ENCODE data around the gene CTNNA3.
"Not testable (repeated sequence)": the region's sequence is repeated elsewhere in the genome, so short reads cannot be mapped to it uniquely, and the experiment has no call there.

The CTNNA3 gene

DNA sequence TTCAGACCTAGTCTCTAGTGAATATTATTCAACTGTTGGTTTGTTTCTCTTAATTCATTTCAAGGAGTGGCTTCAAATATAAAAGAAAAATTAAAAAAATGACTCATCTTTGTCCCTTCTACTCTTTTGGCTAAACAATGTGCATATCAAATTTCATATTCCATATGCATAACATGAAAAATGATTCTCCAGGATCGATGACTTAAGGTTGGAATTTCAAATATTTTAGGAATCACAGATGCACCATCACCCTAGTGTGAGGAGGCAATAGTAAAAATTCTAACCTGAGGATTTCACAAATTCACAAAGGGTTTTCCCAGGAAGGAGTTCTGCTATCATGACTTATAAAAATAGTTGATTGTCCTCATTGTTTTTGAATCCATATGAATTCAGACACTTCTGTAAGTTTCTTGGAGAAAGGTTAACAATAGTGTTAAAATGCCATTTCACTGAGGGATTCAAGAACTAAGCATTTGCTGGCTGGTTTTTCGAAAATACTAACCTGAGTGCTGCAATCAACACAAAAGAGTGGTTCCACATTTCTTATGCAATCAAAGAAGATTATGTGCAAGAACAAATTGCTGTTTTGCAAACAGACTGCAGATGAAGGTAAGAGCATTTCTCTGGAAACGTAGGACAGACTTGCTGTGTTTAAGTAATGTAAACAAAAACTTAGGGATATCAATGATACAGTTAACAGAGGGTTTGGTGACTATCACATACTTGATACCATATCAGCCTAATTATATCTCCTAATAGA lies 1317.7 kb downstream of the CTNNA3 start:
- DNase-seq (ENCODE audit: low spot score) = no peak

DNA sequence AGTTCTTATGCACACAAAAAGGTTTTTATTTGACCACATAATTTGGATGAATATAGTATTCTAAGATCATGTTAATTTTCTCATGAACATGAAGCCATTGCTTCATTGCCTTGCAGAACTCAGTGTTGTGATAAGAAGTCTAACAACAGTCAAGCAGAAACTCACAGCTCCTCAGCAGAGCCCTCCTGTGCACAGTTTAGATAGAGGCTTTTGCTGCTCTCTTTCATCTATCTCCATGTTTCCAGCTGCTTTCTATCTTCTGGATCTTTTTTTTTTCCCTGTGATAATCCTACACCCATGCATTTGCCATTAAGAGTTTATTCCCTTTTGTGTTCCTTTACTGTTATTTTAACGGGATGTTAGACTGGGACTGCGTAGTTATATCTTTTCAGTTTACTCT lies 1327.8 kb downstream of the CTNNA3 start:
- DNase-seq (ENCODE audit: low spot score) = no peak

DNA sequence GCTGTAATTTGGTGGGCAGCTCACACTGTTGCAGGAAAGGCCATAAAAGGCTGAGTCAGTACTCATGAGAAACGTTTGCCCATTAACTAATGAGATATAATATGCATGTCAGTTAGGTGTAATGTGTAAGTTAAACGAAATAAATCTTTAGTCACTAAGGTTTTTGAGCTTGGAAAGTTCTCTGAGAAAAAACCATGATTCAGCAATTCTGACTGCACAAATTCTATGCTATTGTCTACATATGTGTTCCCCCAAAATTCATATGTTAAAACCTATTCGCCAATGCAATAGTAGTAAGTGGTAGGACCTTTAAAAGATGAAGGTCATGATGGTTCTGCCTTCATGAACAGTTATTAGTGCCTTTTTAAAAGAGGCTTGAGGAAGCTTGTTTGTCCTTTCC lies 1329.8 kb downstream of the CTNNA3 start:
- DNase-seq (ENCODE audit: low spot score) = no peak

DNA sequence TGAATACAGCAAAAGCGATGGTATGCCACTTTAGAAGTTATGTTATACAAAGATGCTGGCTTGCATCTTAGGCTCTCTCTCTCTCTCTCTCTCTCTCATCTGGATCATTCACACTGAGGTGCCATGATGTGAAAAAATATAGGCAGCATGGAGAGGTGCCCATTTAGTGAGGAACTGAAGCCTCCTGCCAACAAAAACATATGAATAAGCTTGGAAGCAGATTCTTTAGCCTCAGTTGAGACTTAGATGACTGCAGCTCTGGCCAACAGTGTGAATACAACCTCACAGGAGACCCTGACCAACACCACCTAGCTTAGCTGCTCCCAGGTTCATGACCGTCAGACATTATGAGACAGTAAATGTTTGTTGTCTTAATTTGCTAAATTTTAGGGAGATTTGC lies 1330.3 kb downstream of the CTNNA3 start:
- no peak for DNase-seq (ENCODE audit: low spot score)

DNA sequence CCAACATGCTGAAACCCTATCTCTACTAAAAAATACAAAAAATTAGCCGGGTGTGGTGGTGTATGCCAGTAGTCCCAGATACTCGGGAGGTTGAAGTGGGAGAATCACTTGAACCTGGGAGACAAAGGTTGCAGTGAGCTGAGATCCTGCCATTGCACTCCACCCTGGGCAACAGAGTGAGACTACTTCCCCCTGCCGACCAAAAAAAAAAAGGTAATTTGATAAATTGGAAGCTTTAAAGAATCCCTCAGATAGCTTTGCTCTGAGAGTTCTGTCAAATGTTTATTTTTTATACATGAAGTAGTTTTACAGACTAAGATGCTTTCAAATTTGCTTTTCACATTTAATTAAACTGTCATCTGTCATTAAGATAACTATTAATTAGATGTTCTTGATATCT lies 1333.5 kb downstream of the CTNNA3 start:
- DNase-seq (ENCODE audit: low spot score) = no peak

DNA sequence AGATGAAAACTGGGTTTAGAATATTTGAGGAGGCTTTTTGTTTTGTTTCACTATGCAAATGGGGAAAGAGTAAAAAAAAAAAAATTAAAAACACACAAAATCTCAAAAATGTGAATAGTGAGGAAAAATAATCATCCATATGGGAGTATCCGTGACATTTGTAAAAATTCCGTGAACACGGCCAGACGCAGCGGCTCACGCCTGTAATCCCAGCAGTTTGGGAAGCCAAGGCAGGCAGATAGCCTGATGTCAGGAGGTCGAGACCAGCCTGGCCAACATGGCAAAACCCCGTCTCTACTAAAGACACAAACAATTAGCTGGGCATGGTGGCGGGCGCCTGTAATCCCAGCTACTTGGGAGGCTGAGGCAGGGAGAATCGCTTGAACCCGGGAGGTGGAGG lies 1342.2 kb downstream of the CTNNA3 start:
- not testable (repeated sequence) for DNase-seq (ENCODE audit: low spot score)

DNA sequence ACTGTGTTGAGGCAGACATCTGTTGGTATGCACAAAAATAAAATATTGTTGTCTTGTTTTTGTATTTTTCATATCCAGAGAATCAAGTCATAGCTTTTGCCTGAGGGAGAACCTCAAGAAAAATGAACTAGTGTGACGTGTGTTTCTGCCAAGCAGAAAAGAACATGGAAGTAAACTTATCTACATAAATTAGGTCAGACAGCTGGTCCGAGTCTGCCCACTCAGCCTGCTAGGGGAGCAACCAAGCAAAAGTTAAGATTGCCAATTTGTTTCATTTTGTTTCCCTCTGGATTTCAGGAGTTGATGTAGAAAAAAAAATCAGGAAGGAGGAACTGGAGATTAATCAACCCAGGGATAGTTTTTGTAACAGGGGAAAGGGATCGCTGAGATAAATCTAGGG lies 1342.6 kb downstream of the CTNNA3 start:
- DNase-seq (ENCODE audit: low spot score) = no peak

DNA sequence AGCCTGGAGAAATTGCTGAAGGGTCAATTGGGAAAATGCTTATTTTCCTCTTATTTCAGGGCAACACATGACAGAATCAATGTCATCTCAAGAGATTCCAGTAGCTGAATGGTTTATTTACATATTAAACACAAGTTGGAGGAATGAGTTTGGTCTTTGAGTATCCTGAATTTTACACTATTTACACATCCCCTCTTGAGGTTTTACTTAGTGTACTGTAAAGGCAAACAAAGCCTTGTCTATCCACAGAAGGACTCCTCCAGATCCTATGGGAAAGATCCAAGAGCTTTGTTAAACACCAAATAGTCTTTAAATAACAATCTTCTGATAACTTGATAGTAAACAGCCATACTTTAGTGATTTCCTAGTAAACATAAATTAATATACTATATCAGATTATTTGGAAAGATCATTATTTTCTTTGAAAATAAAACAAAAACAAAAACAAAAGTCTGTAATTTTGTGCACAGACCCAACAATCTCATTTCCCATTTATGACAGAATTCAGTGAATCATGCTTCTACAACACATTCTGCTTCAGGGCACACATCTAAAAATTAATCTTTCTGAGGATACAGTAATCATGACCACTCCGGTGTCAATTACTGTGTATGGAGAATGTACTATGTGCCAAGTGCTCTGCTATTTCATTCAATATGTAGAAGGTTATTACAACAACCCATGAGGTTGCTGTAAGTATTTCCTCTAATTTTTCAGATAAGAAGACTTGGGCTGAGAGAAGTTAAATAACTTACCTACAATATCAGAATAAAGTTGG lies 1345.2 kb downstream of the CTNNA3 start:
- DNase-seq (ENCODE audit: low spot score) = no peak

DNA sequence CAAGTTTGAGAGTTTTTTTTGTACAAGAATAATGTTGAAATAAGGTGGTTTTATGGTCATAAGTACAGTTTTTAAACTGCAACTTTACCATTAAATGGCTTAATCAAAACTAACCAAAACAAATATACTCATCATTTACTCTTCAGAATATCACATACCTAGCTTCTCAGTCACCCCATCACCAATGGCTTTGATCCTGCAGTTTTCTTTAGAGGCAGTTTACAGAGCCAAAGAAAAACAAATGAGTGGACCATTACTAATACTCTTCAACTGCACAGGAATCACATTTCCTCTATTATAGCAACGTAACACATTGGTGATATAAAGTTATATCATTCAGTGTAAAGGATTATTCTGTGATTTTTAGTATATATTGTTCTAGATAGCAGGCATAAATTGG lies 1346.3 kb downstream of the CTNNA3 start:
- no peak for DNase-seq (ENCODE audit: low spot score)

DNA sequence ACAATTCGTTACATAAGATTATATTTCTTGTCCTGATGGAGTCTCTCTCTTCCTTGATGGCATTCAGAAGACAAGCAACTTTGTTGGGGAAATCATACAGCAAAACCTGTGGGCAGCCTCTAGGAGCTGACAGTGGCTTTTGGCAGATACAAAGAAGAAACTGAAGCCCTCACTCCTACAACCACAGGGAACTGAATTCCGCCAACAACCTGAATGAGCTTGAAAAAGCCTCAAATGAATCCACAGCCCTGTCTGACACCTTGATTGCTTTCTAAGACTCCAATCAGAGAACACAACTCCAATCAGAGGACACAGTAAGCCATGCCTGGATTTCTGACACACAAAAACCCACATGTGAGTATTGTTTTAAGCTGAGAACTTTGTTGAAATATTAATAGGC lies 1346.9 kb downstream of the CTNNA3 start:
- DNase-seq (ENCODE audit: low spot score) = no peak

DNA sequence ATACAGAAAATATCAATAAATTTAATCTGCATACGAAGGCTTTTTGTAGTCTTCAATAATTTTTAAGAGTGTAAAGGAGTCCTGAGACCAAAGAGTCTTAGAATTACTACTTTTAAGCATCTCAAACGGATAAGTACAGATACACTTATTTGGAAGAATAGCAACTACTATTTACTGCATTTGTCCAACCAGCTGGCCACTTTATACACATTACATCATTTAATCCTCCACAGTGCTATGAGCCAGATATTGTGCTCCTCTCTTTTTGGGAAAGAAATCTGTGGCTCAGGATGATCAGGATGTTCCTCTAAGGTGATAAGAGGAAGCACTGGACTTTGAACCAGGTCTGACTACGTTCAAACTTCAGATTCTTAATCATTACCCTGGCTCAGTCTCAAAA lies 1358.8 kb downstream of the CTNNA3 start:
- DNase-seq (ENCODE audit: low spot score) = no peak

DNA sequence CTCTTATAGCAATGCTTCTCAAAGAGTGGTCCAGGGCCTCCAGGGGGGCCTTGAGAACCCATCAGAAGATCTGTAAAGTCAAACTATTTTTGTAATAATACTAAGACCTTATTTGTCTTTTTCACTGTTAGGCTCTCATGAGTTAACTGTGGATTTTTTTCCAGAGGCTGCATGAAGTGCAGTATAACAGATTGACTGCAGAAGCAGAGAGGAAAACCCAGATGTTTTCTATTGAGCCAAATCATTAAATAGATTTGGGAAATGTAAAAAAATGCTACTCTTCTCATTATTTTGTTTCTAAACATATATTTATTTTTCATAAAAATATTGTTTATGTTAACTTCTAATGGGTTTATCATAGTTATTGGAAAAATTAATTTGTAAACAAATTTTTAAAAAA lies 1359.2 kb downstream of the CTNNA3 start:
- DNase-seq (ENCODE audit: low spot score) = no peak

DNA sequence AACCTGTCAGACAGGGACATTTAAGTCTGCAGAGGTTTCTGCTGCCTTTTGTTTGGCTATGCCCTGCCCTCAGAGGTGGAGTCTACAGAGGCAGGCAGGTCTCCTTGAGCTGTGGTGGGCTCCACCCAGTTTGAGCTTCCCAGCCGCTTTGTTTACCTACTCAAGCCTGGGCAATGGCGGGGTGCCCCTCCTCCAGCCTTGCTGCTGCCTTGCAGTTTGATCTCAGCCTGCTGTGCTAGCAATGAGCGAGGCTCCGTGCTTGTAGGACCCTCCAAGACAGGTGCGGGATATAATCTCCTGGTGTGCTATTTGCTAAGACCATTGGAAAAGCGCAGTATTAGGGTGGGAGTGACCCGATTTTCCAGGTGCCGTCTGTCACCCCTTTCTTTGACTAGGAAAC lies 1360.2 kb downstream of the CTNNA3 start:
- not testable (repeated sequence) for DNase-seq (ENCODE audit: low spot score)

DNA sequence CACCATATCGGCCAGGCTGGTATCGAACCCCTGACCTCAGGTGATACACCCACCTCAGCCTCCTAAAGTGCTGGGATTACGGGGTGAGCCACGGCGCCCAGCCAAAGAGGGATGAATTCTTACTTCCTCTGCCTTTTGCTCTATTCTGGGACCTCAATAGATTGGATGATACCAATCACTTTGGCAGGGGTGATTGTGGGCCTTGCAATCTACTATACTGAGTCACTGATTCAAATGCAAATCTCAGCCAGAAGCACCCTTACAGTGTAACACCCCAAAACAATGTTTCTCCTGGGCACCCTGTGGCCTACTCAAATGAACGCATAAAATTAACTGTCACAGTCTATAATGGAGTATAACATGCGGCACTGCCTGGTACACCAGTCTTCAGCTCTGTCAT lies 1366.8 kb downstream of the CTNNA3 start:
- no peak for DNase-seq (ENCODE audit: low spot score)

DNA sequence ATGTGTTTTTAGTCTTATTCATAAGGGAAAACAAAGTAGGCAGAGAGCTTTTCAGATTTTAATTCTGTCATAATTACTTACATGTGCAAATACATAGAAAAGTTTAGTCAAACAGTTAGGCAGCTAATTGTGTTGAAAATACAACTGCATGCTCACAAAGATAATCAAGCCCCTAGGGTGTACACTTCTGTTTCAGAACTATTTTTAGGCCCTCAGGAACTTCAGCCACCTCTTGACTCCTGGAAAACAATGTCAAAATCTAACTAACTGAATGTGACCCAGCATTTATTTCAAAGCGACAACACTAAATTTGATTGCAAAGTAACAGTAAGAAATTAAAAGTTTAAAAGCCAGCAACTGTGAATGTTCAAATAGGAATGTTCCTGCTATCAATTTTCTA lies 1369.1 kb downstream of the CTNNA3 start:
- DNase-seq (ENCODE audit: low spot score) = no peak

DNA sequence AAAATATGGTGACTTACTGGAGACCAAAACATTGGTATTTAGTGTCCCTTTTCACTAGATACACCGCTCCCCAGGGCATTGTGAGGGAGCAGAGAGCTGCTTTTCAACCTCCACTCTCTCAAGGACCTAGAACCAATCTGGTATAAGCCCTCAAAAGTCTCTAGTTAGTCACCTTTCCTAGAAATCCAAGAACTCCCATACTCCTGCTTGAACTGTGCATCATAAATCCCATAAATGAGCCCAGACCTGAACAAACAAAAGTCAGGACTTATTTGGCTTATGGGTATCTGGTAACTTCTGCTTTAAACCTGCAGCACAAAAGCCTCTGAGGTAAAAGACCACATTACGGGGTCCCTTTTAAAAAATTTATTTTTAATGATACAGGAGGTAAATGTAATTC lies 1373.2 kb downstream of the CTNNA3 start:
- DNase-seq (ENCODE audit: low spot score) = no peak

DNA sequence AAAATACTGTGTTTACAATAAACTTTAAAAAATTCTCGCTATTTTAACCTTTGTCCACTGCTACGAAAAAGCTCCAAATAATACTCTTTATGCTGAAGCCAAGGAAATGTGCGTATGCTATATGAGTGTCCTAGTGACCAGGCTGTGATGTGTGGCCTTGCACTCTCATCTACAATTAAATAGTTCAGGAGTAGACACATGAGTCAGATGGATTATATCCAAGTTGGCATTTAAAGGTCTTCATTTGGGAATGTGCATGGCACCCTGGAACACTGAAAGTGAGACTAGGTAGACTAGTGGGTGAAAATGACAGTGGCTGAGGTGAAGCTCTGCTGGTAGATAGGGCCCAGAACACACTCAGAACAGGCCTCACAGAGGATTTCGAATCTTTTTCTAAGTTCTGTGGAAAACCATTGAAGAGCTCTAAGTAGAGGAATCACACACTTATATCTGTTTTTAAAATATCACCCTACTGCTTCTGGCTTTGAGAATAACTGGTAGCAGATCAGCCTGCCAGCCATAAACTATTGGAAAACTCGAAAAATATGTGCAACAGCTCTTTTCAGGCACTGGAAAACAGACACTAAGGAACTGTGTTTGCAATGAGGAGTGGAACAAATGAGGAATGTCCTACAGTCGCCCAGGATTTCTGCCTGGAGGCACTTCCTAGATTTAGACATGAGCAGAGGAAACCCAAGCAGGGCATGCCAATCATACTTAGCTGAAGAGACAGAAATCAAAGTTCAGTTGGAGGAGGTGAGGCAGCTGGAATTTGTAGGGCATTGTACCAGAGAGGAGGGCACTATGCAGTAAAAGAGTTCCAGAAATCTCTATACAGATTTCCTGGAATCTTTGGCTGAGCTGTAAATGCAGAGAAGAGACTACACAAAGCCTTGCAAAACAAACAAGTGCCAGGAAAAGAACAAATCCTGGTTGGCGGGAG lies 1374.0 kb downstream of the CTNNA3 start:
- DNase-seq (ENCODE audit: low spot score) = peak; percentile 26

DNA sequence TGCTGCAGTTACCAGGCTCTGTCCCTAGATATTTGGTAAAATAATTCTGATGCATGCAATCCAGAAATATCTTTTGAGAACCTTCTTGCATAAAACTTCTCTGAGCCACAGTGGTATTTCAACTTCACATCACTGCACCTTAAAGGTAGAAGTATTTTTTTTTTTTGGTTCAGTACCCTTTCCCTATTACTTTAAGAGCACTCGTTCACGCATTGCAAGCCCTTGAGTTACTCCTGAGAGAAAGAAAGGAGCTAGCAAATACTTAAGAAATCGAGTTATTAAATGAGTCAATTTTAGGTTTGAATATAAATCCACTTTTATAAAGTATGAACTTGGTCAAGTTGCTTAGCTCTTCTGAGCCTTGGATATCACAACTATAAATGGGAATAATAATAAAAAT lies 1377.2 kb downstream of the CTNNA3 start:
- no peak for DNase-seq (ENCODE audit: low spot score)

DNA sequence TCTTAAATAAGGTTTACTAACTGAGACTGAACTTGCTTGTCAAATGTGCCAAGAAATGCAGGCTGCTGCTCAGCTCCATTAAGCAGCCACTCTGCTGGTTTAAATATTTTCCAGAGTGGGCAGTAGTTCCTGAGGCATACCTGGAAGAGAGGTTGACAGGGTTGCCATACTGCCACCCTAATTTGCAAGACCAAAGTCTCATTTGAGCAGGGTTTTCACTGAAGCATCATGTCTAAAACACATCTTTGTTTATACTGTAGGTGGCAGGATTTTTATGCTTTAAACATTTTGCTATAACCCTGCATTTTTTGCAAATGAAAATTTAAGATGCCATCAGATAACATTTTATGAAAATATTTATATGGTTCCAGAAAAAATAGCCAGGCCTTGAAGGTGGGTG lies 1388.2 kb downstream of the CTNNA3 start:
- DNase-seq (ENCODE audit: low spot score) = no peak

DNA sequence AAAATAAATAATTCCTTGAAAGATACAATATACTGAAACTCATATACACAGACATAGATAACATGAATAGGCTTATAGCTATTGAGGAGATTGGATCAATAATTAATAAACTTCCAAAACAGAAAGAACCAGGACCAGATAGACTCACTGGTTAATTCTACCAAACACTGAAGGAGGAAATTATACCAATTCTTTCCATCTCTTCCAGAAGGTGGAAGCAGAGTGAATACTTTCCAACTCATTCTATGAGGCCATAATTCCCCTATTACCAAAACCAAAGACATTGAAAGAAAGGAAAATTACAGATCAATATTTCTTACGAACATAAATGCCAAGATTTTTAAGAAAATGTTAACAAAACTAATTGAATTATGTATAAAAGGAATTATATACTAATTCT lies 1394.9 kb downstream of the CTNNA3 start:
- no peak for DNase-seq (ENCODE audit: low spot score)

DNA sequence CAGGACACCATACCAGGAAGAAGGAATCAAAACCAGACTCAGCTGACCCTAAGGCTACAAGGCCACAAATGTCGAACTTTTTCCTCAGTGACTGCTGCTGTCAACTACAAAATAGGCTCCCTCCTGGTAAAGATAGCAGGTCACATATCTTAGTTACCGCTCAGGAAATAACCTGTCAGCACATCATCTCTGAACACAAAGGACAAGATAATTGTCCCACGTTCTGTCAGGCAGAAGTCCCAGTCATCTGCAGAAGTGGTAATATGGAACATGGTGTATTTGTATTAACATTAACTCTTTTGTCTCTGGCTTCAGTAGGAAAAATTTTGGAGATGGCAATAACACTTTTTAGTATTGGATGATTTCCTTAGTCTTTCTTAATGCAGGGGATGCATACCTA lies 1400.4 kb downstream of the CTNNA3 start:
- no peak for DNase-seq (ENCODE audit: low spot score)

DNA sequence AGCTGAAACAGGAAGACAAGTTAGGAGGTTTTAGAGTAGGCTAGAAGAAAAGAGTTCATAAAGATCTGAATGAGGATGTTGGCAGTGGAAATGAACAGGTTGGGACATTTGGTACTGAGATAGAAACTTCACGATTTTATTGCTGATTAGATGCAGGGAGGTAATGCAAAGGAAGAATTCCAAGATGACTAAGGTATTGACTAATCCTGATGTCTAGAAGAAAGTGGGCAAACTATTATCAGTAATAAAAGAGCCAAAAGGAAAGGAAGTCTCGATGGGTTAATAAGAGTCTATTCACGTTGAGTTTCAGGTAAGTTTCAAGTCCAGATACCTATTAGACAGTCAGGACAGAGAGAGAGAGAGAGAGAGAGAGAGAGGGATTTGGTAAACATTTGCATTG lies 1401.5 kb downstream of the CTNNA3 start:
- DNase-seq (ENCODE audit: low spot score) = no peak

DNA sequence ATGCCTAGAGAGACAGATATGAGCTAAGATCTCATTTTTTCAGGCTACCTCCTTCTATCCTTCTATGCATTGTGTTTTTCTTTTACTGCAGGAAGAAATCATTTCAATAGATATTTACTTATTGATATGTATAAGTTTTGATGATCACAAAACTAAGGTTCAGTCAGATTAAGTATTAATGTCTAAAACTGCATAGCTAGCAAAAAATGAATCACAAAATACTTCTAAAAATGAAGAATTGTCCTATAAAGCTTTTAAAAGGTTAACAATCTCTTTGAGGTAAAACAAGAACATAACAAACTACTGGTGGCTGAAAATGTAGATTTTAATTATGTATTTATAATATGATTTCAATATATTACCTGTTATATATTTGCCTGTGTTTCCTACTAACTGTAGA lies 1403.1 kb downstream of the CTNNA3 start:
- DNase-seq (ENCODE audit: low spot score) = no peak
